Measurements from ENCODE around the gene TRIM73.
"Not testable (repeated sequence)": the region's sequence is repeated elsewhere in the genome, so short reads cannot be mapped to it uniquely, and the experiment has no call there.

The TRIM73 gene

GRCh38 chr7:75415829-75416373 is 20.5 kb downstream of the TRIM73 start:
- DNase-seq (ENCODE audit: low read depth) = not testable (repeated sequence)

GRCh38 chr7:75416787-75417186 is 21.4 kb downstream of the TRIM73 start:
- DNase-seq (ENCODE audit: low read depth) = not testable (repeated sequence)

- not testable (repeated sequence) for DNase-seq (ENCODE audit: low read depth)
Measured at GRCh38 chr7:75418292-75418858, 22.9 kb downstream of the TRIM73 start.

GRCh38 chr7:75419210-75419609 is 23.8 kb downstream of the TRIM73 start:
- DNase-seq (ENCODE audit: low read depth) = not testable (repeated sequence)

GRCh38 chr7:75419693-75420092 is 24.3 kb downstream of the TRIM73 start:
- not testable (repeated sequence) for DNase-seq (ENCODE audit: low read depth)

GRCh38 chr7:75420152-75420551 is 24.7 kb downstream of the TRIM73 start:
- DNase-seq (ENCODE audit: low read depth) = not testable (repeated sequence)

- DNase-seq (ENCODE audit: low read depth) = not testable (repeated sequence)
Measured at GRCh38 chr7:75421798-75422710, 26.6 kb downstream of the TRIM73 start.

DNA sequence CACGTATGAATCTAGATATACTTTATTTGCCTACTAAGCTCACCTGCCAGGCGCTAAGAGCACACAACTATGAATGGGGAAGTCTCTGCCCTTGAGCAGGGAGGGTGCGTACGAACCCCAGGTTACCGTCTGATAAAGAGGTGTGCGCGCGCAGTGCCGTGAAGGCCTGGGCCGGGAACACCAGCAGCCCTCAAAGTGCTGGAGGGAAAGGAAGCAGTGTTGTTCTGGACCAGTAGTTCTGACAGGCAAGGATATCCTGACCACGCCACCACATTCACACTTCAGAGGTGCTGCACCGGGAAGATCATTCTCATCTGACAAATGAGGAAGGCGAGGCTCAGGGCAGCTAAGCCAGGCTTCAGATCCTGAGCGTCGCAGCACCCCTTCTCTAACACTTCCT is 28.1 kb downstream of the TRIM73 start:
- not testable (repeated sequence) for DNase-seq (ENCODE audit: low read depth)

DNA sequence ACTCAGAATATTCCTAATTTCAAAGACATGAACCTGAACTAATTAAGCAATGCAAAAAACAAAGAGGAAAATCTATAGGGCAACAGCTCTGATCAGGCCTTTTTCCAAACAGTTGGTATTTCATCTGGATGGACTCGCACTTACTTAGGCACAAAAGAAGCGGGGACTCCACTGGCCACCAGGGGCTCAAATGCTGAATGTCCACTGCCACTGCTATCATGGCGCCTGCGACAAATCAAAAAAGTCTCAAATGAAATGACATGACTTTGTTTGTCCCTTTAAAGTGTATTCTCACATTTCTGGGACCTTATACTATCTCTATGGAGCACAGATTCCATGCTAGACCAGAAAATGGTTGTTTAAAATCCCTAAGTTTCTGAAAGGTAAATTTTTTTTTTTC is 43.6 kb downstream of the TRIM73 start:
- DNase-seq (ENCODE audit: low read depth) = not testable (repeated sequence)

DNA sequence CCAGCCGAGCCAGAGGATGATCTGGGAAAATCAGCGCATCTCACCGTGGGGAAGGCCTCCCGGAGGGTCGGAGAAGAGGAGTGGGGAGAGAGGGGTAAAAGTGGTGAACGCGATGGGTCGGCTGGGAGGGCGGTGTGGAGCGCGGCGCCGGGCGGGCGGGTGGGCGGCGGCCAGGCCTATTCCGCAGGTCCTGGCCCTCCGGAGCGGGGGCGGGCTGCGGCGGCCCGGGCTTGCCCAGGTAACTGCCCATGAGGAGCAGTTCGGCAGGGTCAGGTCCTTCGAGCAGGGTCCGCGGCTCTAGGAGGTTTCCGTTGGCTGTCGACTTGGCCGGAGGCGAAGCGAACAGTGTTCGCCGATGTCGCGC is 46.7 kb downstream of the TRIM73 start:
- not testable (repeated sequence) for DNase-seq (ENCODE audit: low read depth)

DNA sequence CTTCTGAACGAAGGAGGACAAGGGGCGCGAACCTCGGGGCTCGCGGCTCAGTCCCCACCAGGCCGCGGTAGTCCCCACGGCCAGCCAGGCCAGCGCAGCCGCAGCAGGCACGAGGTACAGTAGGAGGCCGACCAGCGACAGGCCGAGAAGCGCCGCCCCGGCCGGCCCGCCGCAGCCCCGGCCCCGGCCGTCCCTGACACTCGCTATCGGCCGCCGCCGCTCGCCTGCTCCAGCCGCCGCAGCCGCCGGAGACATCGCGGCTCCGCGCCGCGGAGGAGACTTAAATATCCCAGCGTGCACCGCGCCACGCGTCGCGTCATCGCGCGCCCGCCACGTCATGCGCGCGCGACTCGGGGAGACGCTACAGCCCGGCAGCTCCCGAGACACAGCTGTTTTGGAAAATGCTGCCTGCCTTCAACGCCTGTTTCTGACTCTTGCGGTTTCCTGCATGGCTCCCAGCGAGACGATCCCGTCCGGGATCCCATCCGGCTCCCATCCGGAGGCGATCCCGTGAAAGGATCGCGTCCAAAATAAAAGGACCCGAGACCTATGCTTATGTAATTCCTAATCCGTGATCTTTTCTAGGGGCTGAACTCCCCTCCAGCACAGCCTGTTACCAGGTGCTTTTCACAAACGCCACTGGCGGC is 47.2 kb downstream of the TRIM73 start:
- DNase-seq (ENCODE audit: low read depth) = peak; percentile 4

GRCh38 chr7:75449946-75450345 is 54.5 kb downstream of the TRIM73 start:
- DNase-seq (ENCODE audit: low read depth) = not testable (repeated sequence)

DNA sequence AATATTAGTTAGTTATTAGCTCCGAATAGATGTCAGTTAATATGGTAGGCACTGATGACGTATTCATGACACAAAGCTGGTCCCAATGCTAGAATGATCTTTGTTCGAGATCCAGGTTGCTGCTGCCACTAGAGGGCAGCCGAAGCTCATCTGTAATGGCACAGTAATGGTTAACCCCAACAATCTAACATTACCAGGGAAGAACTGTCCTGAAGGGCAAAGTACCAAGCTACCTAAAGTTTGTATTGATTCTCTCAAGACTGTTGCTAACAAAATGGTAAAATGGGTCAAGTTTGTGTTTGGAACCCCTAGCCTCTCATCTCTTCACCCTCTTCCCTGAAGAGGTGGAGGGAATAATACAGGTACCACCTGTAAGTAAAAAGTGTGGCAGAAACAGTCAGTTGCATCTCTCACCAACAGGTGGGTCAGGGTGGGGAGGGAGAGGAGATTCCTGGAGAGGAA is 57.1 kb downstream of the TRIM73 start:
- not testable (repeated sequence) for DNase-seq (ENCODE audit: low read depth)

Measured in T-helper 22 cell (primary cell).